Astrocyte of the spinal cord (primary cell): Measurements from ENCODE around the gene STRN3.
A peak's percentile ranks its signal among the peaks of the same experiment; 100 is the strongest.
"Not testable (repeated sequence)": the region's sequence is repeated elsewhere in the genome, so short reads cannot be mapped to it uniquely, and the experiment has no call there.

Experiments
- DNase-seq: peaks from one replicate; pipeline ENCODE4 v3.0.0; 2011; ENCODE audit warnings: low read depth, low spot score
- H3K4me3 ChIP-seq: 2 replicates; pipeline ENCODE4 v1.5.1; 2011; ENCODE audit warnings: low read depth, mild to moderate bottlenecking, low read length, moderate library complexity
- CTCF ChIP-seq: IDR thresholded peaks from 2 replicates; pipeline ENCODE4 v1.5.1; 2012; ENCODE audit warnings: low read depth, mild to moderate bottlenecking, low read length, inconsistent platforms
- in situ Hi-C: cut with HindIII; loops from 2 replicates; pipeline ENCODE4 v1.10.0; 2017; ENCODE audit warnings: low sequenced_read_pairs

Gene STRN3

DNA sequence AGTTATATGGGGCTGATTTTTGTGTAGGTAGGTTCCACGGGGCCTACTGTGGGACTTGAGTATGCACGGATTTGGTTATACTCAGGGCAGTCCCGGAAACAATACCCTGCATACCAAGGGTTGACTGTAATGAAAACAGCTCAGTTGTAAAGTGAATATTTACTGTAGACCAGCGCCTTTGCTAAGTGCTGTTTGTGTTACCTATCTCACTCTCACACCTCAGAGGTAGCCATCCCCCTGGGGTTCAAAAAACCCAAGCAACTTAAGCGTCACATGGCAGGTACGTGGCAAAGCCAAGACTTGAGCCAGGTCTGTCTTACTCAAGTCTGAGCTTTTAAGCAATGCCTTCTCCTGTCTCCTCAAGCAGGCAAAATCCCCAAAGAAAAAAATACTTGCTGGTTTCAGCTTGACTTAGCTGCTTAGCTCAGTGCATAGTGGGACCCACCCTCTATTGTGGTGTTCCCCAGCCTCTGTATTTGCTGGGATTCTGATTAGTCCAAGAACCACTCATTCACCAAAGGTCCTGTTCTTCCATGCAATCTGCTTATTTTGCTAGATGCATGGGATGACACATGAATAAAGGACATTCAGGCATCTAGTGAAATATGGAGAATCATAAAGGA, 34.2 kb upstream of the STRN3 start:
- no peak for TF ChIP-seq CTCF
- in situ Hi-C loops: no loop called here
- DNase-seq: no peak
- no peak overlapping the region for H3K4me3 ChIP-seq

DNA sequence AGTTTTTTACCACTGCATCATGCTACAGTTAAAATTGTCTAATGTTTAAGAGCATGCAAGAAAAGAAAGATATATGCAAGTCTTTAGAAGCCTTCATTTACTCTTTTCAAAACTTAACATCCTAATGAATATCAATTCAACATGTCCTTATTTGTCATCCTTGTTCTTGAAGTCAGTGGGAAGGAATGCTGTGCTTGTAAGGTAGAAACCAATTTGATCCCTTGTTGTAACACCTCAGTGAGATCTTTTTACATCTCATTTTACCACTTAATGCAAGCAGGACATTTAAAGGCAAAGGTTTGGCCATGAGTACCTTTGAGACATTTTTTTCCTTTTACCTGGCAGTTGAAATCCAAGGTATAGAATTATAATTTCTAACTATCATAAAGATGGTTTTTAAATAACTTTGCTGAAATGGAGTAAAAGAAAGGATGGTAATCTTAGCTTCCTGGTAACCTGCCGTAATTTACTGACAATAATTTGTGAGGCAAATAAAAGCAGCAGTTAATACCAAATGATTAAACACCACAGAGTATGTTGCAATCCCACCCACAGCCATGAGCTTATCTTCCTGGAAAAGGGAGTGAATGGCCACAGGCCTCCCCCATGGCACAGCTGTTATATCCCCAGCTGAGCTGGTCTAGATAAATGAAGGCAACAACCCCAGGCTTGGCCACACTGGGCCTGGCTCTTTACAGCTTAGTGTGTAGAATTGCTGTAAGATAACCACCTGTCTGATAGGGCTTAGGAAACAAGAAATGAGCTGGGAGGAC, 33.2 kb upstream of the STRN3 start:
- no peak for TF ChIP-seq CTCF
- in situ Hi-C loops: no loop called here
- H3K4me3 ChIP-seq: no peak overlapping the region
- peak; percentile 73 for DNase-seq

GRCh38 chr14:31057701-31058364, 31.7 kb upstream of the STRN3 start:
- no peak for DNase-seq
- TF ChIP-seq CTCF: no peak

DNA sequence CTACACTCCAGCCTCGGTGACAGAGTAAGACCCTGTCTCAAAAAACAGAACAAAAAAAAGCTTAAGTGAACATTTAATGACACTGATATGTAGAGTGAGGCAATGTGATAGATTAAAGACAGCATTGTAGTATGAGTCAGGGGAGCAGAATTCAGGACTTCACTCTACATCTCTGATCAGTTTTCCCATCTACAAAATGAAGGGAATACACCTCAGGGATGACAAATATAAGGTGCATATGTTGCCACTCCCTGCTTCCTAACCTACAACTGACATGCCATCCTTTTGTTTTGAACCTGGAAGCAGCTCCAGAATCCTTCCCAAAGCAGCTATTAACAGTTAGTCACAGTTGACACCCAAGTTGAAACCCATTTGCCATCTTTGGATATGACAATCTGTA, 30.9 kb upstream of the STRN3 start:
- no peak for DNase-seq
- H3K4me3 ChIP-seq: no peak overlapping the region
- no peak for TF ChIP-seq CTCF
- in situ Hi-C loops: no loop called here

More at GRCh38 chr14:31057701-31058364, 31.7 kb upstream of the STRN3 start:
- in situ Hi-C loops: no loop called here
- H3K4me3 ChIP-seq: no peak overlapping the region

DNA sequence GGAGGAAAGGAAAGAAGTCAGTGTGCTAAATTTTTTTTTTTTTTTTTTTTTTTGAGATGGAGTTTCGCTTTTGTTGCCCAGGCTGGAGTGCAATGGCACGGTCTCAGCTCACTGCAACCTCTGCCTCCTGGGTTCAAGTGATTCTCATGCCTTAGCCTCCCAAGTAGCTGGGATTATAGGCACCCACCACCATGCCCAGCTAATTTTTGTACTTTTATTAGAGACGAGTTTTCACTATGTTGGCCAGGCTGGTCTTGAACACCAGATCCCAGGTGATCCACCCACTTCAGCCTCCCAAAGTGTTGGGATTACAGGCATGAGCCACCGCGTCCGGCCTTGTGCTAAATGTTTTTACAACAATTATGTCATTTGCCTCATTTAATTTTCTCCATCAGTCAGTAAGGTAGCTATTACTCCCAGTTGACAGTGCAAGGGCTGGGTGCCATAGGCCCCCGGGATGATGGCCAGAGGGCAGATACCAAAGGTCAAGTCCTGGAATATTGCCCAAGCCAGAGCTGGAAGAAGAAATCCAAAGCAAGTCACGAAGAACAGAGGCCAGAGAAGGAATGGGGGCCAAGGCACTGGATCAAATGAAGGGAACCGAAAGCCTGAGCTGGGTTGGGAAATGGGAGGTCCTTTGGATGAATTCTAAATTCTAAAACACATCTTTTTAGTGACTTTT, 26.9 kb upstream of the STRN3 start:
- DNase-seq, in situ Hi-C loops, H3K4me3 ChIP-seq: not testable (repeated sequence)

GRCh38 chr14:31051511-31051910, 25.3 kb upstream of the STRN3 start:
- no peak overlapping the region for H3K4me3 ChIP-seq
- in situ Hi-C loops: no loop called here
- no peak for TF ChIP-seq CTCF
- no peak for DNase-seq
